Retinal pigment epithelial cell (primary cell): Measurements from ENCODE around the gene UBE2V1.

ENCODE experiments used
- DNase-seq: peaks from one replicate; pipeline ENCODE4 v3.0.0-alpha.2; 2010; ENCODE audit warnings: low read depth
- H3K4me3 ChIP-seq: 2 replicates; pipeline ENCODE4 v1.5.1; 2011; ENCODE audit warnings: mild to moderate bottlenecking, low read length, control low read depth, moderate library complexity
- TF ChIP-seq, protein P1 (sequence below): conservative IDR thresholded peaks from 2 replicates; pipeline ENCODE4 v1.5.1; 2011; ENCODE audit warnings: low read depth, low read length, control low read depth, inconsistent platforms

Gene UBE2V1

DNA sequence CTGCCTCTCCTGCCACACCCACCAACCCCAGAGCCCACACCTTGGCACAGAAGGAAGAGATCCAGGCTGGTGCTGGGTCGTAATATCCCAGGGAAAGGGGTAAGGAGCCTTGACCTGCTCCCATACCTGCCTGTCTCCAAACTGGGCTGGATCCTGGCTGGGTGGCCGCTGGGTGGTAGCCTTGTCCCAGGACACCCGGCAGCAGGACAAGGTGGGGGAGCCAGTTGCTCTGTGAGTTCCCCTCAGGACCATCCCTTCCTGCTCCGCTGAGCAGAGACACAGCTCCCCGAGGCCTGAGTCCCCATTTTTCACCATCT, 58.8 kb downstream of the UBE2V1 start:
- no peak overlapping the region for H3K4me3 ChIP-seq
- DNase-seq = no peak
- TF ChIP-seq, protein P1, sequence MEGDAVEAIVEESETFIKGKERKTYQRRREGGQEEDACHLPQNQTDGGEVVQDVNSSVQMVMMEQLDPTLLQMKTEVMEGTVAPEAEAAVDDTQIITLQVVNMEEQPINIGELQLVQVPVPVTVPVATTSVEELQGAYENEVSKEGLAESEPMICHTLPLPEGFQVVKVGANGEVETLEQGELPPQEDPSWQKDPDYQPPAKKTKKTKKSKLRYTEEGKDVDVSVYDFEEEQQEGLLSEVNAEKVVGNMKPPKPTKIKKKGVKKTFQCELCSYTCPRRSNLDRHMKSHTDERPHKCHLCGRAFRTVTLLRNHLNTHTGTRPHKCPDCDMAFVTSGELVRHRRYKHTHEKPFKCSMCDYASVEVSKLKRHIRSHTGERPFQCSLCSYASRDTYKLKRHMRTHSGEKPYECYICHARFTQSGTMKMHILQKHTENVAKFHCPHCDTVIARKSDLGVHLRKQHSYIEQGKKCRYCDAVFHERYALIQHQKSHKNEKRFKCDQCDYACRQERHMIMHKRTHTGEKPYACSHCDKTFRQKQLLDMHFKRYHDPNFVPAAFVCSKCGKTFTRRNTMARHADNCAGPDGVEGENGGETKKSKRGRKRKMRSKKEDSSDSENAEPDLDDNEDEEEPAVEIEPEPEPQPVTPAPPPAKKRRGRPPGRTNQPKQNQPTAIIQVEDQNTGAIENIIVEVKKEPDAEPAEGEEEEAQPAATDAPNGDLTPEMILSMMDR = no peak

DNA sequence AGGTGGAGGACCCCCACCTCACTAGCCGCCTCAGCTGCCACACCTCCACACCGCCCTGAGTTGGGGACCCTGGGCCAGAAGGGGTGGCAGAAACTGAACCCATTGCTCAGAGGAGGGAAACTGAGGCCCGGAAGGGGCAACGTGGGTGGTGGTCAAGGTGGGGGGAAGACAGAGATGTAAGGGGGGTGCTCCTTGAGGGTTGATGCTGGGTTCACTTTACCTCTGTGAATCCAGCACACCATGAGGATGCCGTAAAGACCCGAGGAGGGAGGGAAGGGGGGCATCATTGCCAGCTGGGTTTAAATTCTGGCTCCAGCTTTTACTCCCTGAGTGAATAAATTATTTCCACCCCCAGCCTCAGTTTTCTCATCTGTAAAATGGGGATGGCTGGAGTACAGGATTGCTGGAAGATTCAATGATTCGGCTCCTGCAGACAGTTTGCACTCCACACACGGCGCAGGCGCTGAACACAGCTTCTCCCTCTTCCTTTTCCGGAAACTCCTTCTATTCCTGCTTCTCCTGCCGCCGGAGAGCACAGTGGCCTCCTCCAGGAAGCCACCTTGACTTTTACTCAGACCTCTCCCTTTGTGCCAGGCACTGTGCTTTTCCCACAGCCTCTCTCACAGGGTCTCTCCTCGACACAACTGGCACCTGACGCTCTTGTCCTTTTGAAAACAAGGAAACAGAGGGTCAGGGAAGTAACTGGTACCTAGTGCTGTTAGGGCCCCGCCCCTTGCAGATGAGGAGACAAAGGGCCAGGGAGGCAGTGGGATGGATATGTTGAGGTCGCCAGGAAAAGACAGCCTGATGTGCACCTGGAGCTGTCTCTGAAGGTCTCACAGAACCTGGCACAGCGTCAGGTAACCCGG, 59.4 kb downstream of the UBE2V1 start:
- DNase-seq = no peak
- H3K4me3 ChIP-seq = no peak overlapping the region
- TF ChIP-seq, protein P1 = no peak

DNA sequence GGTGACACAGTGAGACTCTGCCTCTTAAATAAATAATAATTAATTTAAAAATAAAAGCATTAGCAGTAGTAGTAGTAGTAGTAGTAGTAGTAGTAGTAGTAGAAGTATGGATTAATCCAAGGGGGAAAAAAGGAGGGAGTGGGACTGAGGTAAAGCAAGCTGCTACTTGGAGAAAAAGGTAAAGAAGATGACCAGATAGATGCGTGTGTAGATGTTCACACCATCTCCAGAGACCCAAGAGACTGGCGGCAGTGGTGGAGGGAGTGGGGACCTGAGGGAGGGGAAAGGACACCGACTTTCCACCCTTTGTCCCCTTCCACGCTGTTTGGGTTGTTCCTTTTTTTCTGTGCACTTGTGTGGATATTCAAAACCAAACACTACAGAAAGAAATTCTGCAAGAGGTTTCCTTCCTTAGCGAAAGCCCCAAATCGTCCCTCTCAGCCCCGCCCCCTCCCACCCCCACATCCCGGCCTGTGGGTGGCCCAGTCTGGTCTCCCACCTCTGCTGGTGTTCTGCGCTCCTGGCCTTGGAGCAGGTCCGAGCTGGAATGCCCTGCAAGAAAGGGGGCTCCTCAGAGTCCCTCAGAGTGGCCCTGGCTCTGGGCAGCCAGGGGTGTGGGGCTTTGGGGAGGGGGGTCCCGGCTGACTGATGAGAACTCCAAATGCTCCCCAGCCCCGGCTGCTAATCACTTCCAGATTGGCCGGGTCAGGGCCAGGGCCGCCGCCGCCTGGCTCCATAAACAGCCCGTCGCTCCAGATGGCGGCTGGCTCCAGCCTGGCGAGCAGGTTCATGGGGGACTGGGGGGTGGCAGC, 60.2 kb downstream of the UBE2V1 start:
- TF ChIP-seq, protein P1 = no peak
- no peak overlapping the region for H3K4me3 ChIP-seq
- no peak for DNase-seq

GRCh38 chr20:50050660-50051308, 62.2 kb downstream of the UBE2V1 start:
- DNase-seq = no peak
- TF ChIP-seq, protein P1 = no peak

DNA sequence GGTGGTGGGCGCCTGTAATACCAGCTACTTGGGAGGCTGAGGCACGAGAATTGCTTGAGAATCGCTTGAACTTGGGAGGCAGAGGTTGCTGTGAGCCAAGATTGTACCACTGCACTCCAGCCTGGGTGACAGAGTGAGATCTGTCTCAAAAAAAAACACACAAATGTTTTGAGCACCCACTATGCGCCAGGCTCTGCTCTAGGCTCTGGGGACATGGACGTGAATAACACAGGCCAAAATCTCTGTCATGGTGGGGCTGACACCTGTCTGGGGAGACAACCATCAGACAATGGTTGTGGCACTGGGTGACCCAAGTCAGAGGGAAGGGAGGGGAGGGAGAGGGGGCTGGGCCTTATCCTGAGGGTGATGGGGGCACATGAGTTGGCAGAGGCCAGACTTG, 62.7 kb downstream of the UBE2V1 start:
- TF ChIP-seq, protein P1 = no peak
- DNase-seq = no peak
- no peak overlapping the region for H3K4me3 ChIP-seq

More at GRCh38 chr20:50050660-50051308, 62.2 kb downstream of the UBE2V1 start:
- no peak overlapping the region for H3K4me3 ChIP-seq

GRCh38 chr20:50049442-50050026, 63.4 kb downstream of the UBE2V1 start:
- TF ChIP-seq, protein P1 = no peak
- H3K4me3 ChIP-seq = no peak overlapping the region
- DNase-seq = no peak
